H9 (cell line): ENCODE measurements around the gene PTK7. TPM values are rescaled to one million over a fixed set of nuclear protein-coding genes. Genes with fewer than 3 reads are reported as not detected.
A peak's percentile ranks its signal among the peaks of the same experiment; 100 is the strongest.

ENCODE experiments used
- DNase-seq: peaks from one replicate; pipeline ENCODE4 v3.0.0-alpha.2; 2017
- H2AFZ ChIP-seq: one replicate; pipeline ENCODE4 v1.6.1; 2013; ENCODE audit warnings: mild to moderate bottlenecking, low read length, control low read depth, moderate library complexity
- H2AK5ac ChIP-seq: 2 replicates; pipeline ENCODE4 v1.6.1; 2013; ENCODE audit warnings: low read length, control low read depth, mixed read lengths; ENCODE audit not compliant: insufficient read length
- H2BK120ac ChIP-seq: one replicate; pipeline ENCODE4 v1.6.1; 2013; ENCODE audit warnings: low read depth, mild to moderate bottlenecking, low read length, control low read depth, inconsistent platforms; ENCODE audit not compliant: poor library complexity, severe bottlenecking
- H2BK12ac ChIP-seq: 2 replicates; pipeline ENCODE4 v1.6.1; 2013; ENCODE audit warnings: low read length, control low read depth, mixed read lengths, low read depth; ENCODE audit not compliant: insufficient read length
- H2BK15ac ChIP-seq: 2 replicates; pipeline ENCODE4 v1.6.1; 2013; ENCODE audit warnings: low read depth, low read length, control low read depth
- H2BK20ac ChIP-seq: one replicate; pipeline ENCODE4 v1.6.1; 2013; ENCODE audit warnings: low read depth, mild to moderate bottlenecking, low read length, control low read depth, inconsistent platforms; ENCODE audit not compliant: poor library complexity, severe bottlenecking
- H2BK5ac ChIP-seq: 2 replicates; pipeline ENCODE4 v1.6.1; 2013; ENCODE audit warnings: low read length, control low read depth, mixed read lengths; ENCODE audit not compliant: insufficient read length
- H3K14ac ChIP-seq: 2 replicates; pipeline ENCODE4 v1.6.1; 2013; ENCODE audit warnings: low read length, control low read depth; ENCODE audit not compliant: insufficient read depth
- H3K18ac ChIP-seq: 2 replicates; pipeline ENCODE4 v1.6.1; 2013; ENCODE audit warnings: low read depth, mild to moderate bottlenecking, mixed read lengths, low read length, control low read depth; ENCODE audit not compliant: insufficient read length
- H3K23ac ChIP-seq: 2 replicates; pipeline ENCODE4 v1.6.1; 2013; ENCODE audit warnings: low read length, control low read depth, mixed read lengths, low read depth; ENCODE audit not compliant: insufficient read length
- H3K23me2 ChIP-seq: 2 replicates; pipeline ENCODE4 v1.6.1; 2013; ENCODE audit warnings: low read depth, mild to moderate bottlenecking, mixed read lengths, low read length, control low read depth; ENCODE audit not compliant: insufficient read length, poor library complexity, severe bottlenecking
- H3K27ac ChIP-seq: 2 replicates; pipeline ENCODE4 v1.5.1; 2013; ENCODE audit warnings: low read length, control low read depth, mixed read lengths, low read depth; ENCODE audit not compliant: insufficient read length
- H3K27me3 ChIP-seq: 2 replicates; pipeline ENCODE4 v1.6.1; 2013; ENCODE audit warnings: low read length, control low read depth, inconsistent platforms; ENCODE audit not compliant: insufficient read depth
- H3K4ac ChIP-seq: 2 replicates; pipeline ENCODE4 v1.6.1; 2013; ENCODE audit warnings: low read depth, mild to moderate bottlenecking, control low read depth, inconsistent platforms, low read length, moderate library complexity
- H3K4me1 ChIP-seq: 2 replicates; pipeline ENCODE4 v1.6.1; 2013; ENCODE audit warnings: low read length, control low read depth, inconsistent platforms; ENCODE audit not compliant: insufficient read depth
- H3K4me2 ChIP-seq: 2 replicates; pipeline ENCODE4 v1.6.1; 2013; ENCODE audit warnings: low read length, control low read depth, mixed read lengths; ENCODE audit not compliant: insufficient read length, insufficient read depth
- H3K56ac ChIP-seq: 2 replicates; pipeline ENCODE4 v1.6.1; 2013; ENCODE audit warnings: low read depth, mild to moderate bottlenecking, mixed read lengths, low read length, control low read depth; ENCODE audit not compliant: insufficient read length
- H3K79me1 ChIP-seq: 2 replicates; pipeline ENCODE4 v1.6.1; 2013; ENCODE audit warnings: low read depth, mild to moderate bottlenecking, moderate library complexity, low read length, control low read depth, inconsistent platforms; ENCODE audit not compliant: insufficient read depth, poor library complexity, severe bottlenecking
- H3K79me2 ChIP-seq: 2 replicates; pipeline ENCODE4 v1.6.1; 2013; ENCODE audit warnings: low read length, control low read depth, inconsistent platforms; ENCODE audit not compliant: insufficient read depth
- H3K9ac ChIP-seq: 2 replicates; pipeline ENCODE4 v1.6.1; 2013; ENCODE audit warnings: low read length, control low read depth, mixed read lengths; ENCODE audit not compliant: insufficient read length; ENCODE audit errors: extremely low read depth
- H3K9me3 ChIP-seq: one replicate; pipeline ENCODE4 v1.6.1; 2013; ENCODE audit warnings: low read depth, low read length, inconsistent platforms; ENCODE audit not compliant: control insufficient read depth
- H3T11ph ChIP-seq: one replicate; pipeline ENCODE4 v1.6.1; 2013; ENCODE audit warnings: mild to moderate bottlenecking, low read length, control low read depth, inconsistent platforms
- H4K20me1 ChIP-seq: one replicate; pipeline ENCODE4 v1.6.1; 2013; ENCODE audit not compliant: control insufficient read depth, insufficient read length, insufficient read depth
- H4K5ac ChIP-seq: 2 replicates; pipeline ENCODE4 v1.6.1; 2013; ENCODE audit warnings: low read depth, mild to moderate bottlenecking, mixed read lengths, low read length, control low read depth; ENCODE audit not compliant: insufficient read length
- H4K8ac ChIP-seq: replicated peaks from 2 replicates; pipeline ENCODE4 v1.6.1; 2013; ENCODE audit warnings: low read length, control low read depth, mixed read lengths, low read depth; ENCODE audit not compliant: insufficient read length
- H4K91ac ChIP-seq: 2 replicates; pipeline ENCODE4 v1.6.1; 2013; ENCODE audit warnings: low read depth, mild to moderate bottlenecking, moderate library complexity, mixed read lengths, low read length, control low read depth; ENCODE audit not compliant: insufficient read length
- H3K27ac Mint-ChIP-seq, 3 experiments: 2 replicates in 2 of 3; 3 replicates in 1 of 3; pipeline ENCODE4 v1.8.0; 2020 to 2021; ENCODE audit warnings: mixed read lengths in 3 of 3, mild to moderate bottlenecking in 1 of 3, moderate library complexity in 1 of 3
- H3K27me3 Mint-ChIP-seq: 2 replicates; pipeline ENCODE4 v1.8.0; 2021; ENCODE audit warnings: low read depth, mild to moderate bottlenecking, moderate library complexity, mixed read lengths
- H3K36me3 Mint-ChIP-seq, 3 experiments: 2 replicates in 2 of 3; 3 replicates in 1 of 3; pipeline ENCODE4 v1.8.0; 2020 to 2021; ENCODE audit warnings: low read depth in 3 of 3, mixed read lengths in 3 of 3; ENCODE audit not compliant: insufficient read depth in 1 of 3
- H3K4me1 Mint-ChIP-seq, 2 experiments: 2 replicates each; pipeline ENCODE4 v1.8.0; 2020; ENCODE audit warnings: mixed read lengths in 2 of 2
- H3K4me3 Mint-ChIP-seq, 2 experiments: 2 replicates in 1 of 2; 3 replicates in 1 of 2; pipeline ENCODE4 v1.8.0; 2020 to 2021; ENCODE audit warnings: mild to moderate bottlenecking in 2 of 2, mixed read lengths in 2 of 2, moderate library complexity in 1 of 2
- H3K9me3 Mint-ChIP-seq, 2 experiments: 2 replicates in 1 of 2; 3 replicates in 1 of 2; pipeline ENCODE4 v1.8.0; 2020; ENCODE audit warnings: mild to moderate bottlenecking in 2 of 2, mixed read lengths in 2 of 2, moderate library complexity in 1 of 2
- WGBS: extraction: QIAGEN DNeasy Blood & Tissue Kit; methylation state at CpG from one replicate; pipeline ENCODE4 v1.1.7; 2013; ENCODE audit warnings: missing lambda C conversion rate, low lambda C conversion rate, mixed read lengths; ENCODE audit not compliant: insufficient read length; ENCODE audit errors: extremely low coverage; 5-methylcytosine and 5-hydroxymethylcytosine counted together
- total RNA-seq: library from RNA; stranded (reverse); gene quantifications from 2 replicates; pipeline ENCODE4 v1.2.1, GENCODE V29; 2021
- TF ChIP-seq, protein P1 (sequence below): fragments of 200-600 bp; sonication (generic); conservative IDR thresholded peaks from 3 replicates; pipeline ENCODE4 v1.8.0; 2021; ENCODE audit warnings: antibody characterized with exemption, mild to moderate bottlenecking

The PTK7 gene
- total RNA-seq, 1 experiment from 2014 or later: 128 TPM

DNA sequence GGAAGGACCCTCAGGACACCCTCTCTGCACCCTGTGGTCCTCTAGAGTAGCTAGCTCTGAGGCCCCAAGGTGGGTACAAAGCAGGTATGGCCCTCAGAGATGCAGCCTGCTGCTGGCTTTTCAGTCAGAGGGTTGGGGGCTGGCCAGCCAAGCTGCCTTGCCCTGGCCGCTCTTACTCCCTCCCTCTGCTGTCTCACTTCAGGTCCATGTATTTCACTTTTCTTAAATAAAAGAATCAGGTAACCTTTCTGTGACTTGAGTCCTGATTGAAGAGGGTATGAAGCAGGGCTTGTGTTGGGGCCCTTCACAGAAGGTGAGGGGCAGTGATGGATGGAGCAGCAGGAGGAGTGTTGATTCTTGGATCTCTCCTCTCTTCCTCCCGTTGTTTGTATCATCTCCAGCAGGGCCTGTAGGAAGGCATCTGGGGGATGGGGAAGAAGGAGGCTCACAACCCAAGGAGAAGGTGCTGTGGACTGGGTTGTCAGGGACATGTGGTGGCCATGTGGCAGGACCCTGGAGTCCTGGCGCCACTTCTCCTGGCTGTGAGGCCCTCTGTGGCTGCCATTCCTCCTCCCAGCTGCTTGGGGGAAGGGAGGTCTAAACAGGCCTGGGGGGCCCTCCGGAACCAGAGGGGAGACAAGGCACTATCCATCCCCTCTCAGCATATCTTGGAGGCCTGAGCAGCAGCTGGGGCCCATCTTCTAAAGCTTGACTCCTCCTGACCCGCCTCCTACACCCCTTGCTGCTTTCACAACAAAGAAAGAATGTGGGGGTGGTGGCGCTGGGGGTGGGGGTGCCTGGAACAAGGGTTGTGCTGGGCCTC lies 1.1 kb upstream of the PTK7 start:
- no peak overlapping the region for H2BK120ac ChIP-seq
- H2AFZ ChIP-seq: no peak overlapping the region
- no peaks in the 10 kb centered on the region for H3K9me3 ChIP-seq
- no peak overlapping the region for H2BK15ac ChIP-seq
- DNase-seq: no peak
- peaks cover 7% of the 10 kb centered on the region for H3K79me1 ChIP-seq
- Mint-ChIP-seq H3K36me3 (peaks cover 10 to 23% (median 22%) of the 10 kb centered on the region in 3 experiments), H3K27ac (no peak overlapping the region), H3K4me1 (peaks cover 30 to 63% of the 10 kb centered on the region in 2 experiments), H3K27me3 (no peaks in the 10 kb centered on the region), H3K4me3 (peak overlapping the region; percentile 72 to 81), H3K9me3 (no peaks in the 10 kb centered on the region)
- H3K4me2 ChIP-seq: peak overlapping the region; percentile 60
- no peak overlapping the region for H2BK5ac ChIP-seq
- no peak overlapping the region for H3K27ac ChIP-seq
- H3K23me2 ChIP-seq: peaks cover 10% of the 10 kb centered on the region
- no peak overlapping the region for H2BK12ac ChIP-seq
- H3K4ac ChIP-seq: no peak overlapping the region
- no peak overlapping the region for H4K5ac ChIP-seq
- peaks cover 13% of the 10 kb centered on the region for H3K4me1 ChIP-seq
- no peak overlapping the region for H3K9ac ChIP-seq
- TF ChIP-seq, protein P1, sequence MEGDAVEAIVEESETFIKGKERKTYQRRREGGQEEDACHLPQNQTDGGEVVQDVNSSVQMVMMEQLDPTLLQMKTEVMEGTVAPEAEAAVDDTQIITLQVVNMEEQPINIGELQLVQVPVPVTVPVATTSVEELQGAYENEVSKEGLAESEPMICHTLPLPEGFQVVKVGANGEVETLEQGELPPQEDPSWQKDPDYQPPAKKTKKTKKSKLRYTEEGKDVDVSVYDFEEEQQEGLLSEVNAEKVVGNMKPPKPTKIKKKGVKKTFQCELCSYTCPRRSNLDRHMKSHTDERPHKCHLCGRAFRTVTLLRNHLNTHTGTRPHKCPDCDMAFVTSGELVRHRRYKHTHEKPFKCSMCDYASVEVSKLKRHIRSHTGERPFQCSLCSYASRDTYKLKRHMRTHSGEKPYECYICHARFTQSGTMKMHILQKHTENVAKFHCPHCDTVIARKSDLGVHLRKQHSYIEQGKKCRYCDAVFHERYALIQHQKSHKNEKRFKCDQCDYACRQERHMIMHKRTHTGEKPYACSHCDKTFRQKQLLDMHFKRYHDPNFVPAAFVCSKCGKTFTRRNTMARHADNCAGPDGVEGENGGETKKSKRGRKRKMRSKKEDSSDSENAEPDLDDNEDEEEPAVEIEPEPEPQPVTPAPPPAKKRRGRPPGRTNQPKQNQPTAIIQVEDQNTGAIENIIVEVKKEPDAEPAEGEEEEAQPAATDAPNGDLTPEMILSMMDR: no peak
- no peak overlapping the region for H3K23ac ChIP-seq
- H4K20me1 ChIP-seq: no peaks in the 10 kb centered on the region
- H3K56ac ChIP-seq: no peak overlapping the region
- no peaks in the 10 kb centered on the region for H3K27me3 ChIP-seq
- no CpG with 5 or more reads among the region's 6 CpGs for WGBS
- no peak overlapping the region for H3K14ac ChIP-seq
- no peak overlapping the region for H4K8ac ChIP-seq
- H3K18ac ChIP-seq: no peak overlapping the region
- H4K91ac ChIP-seq: no peak overlapping the region
- no peak overlapping the region for H2BK20ac ChIP-seq
- H2AK5ac ChIP-seq: no peak overlapping the region
- peaks cover 17% of the 10 kb centered on the region; the same call in 1 of the 2 replicates for H3K79me2 ChIP-seq
- H3T11ph ChIP-seq: no peak overlapping the region
